OCI-LY3 (cell line): Measurements from ENCODE around the gene TNFRSF18.

Source experiments
- CTCF ChIP-seq: fragments of 200-600, 300-600 bp; sonication (generic); IDR thresholded peaks from 2 replicates; pipeline ENCODE4 v1.5.1; 2014; ENCODE audit warnings: antibody characterized with exemption, low read length, low read depth
- EZH2phosphoT487 ChIP-seq: fragments of 200-600 bp; shearing (Covaris generic); IDR thresholded peaks from 2 replicates; pipeline ENCODE4 v1.6.1; 2018; ENCODE audit warnings: antibody characterized with exemption, mixed run types, low read depth

DNA sequence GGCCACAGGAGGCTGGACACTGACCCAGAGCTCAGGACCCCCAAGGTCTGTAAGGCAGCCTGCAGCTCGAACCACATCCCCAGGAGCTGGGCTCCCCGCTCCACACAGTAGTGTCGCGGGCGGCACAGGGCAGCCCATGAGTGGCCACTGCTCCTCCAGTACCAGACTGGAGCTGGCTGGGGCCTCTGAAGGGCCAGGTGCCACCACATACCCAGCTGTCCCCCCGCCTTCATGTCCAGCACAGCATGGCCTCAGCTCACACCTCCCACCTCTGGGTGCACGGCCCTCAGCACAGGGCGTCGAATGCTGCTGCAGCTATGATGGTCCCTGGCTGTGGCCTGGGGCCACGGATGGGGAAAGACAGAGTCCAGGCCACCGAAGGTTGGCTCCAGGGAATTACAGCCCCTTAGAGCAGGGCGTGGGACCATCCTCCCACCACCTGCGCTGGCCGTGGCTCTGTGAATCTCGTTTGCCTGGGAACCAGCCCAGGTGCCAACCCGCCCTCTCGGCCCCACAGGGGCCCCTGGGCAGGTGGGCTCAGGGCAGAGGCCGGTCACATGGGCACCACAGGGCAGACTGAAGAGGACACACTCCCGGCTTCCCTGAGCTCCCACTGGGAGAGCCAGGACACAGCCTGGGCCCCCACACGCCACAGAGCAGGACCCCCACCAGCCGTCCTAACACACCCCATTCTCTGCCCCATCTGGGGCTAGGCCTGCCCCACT, 9.7 kb upstream of the TNFRSF18 start:
- TF ChIP-seq CTCF (no peak), EZH2phosphoT487 (no peak)
